H9 (cell line): ENCODE results near the gene STRA6. TPM values are rescaled to one million over a fixed set of nuclear protein-coding genes. Genes with fewer than 3 reads are reported as not detected.

Experiments used
- DNase-seq: peaks from one replicate; pipeline ENCODE4 v3.0.0-alpha.2; 2017
- H2AFZ ChIP-seq: one replicate; pipeline ENCODE4 v1.6.1; 2013; ENCODE audit warnings: mild to moderate bottlenecking, low read length, control low read depth, moderate library complexity
- H2AK5ac ChIP-seq: 2 replicates; pipeline ENCODE4 v1.6.1; 2013; ENCODE audit warnings: low read length, control low read depth, mixed read lengths; ENCODE audit not compliant: insufficient read length
- H2BK120ac ChIP-seq: one replicate; pipeline ENCODE4 v1.6.1; 2013; ENCODE audit warnings: low read depth, mild to moderate bottlenecking, low read length, control low read depth, inconsistent platforms; ENCODE audit not compliant: poor library complexity, severe bottlenecking
- H2BK12ac ChIP-seq: 2 replicates; pipeline ENCODE4 v1.6.1; 2013; ENCODE audit warnings: low read length, control low read depth, mixed read lengths, low read depth; ENCODE audit not compliant: insufficient read length
- H2BK15ac ChIP-seq: 2 replicates; pipeline ENCODE4 v1.6.1; 2013; ENCODE audit warnings: low read depth, low read length, control low read depth
- H2BK20ac ChIP-seq: one replicate; pipeline ENCODE4 v1.6.1; 2013; ENCODE audit warnings: low read depth, mild to moderate bottlenecking, low read length, control low read depth, inconsistent platforms; ENCODE audit not compliant: poor library complexity, severe bottlenecking
- H2BK5ac ChIP-seq: 2 replicates; pipeline ENCODE4 v1.6.1; 2013; ENCODE audit warnings: low read length, control low read depth, mixed read lengths; ENCODE audit not compliant: insufficient read length
- H3K14ac ChIP-seq: 2 replicates; pipeline ENCODE4 v1.6.1; 2013; ENCODE audit warnings: low read length, control low read depth; ENCODE audit not compliant: insufficient read depth
- H3K18ac ChIP-seq: 2 replicates; pipeline ENCODE4 v1.6.1; 2013; ENCODE audit warnings: low read depth, mild to moderate bottlenecking, mixed read lengths, low read length, control low read depth; ENCODE audit not compliant: insufficient read length
- H3K23ac ChIP-seq: 2 replicates; pipeline ENCODE4 v1.6.1; 2013; ENCODE audit warnings: low read length, control low read depth, mixed read lengths, low read depth; ENCODE audit not compliant: insufficient read length
- H3K23me2 ChIP-seq: 2 replicates; pipeline ENCODE4 v1.6.1; 2013; ENCODE audit warnings: low read depth, mild to moderate bottlenecking, mixed read lengths, low read length, control low read depth; ENCODE audit not compliant: insufficient read length, poor library complexity, severe bottlenecking
- H3K27ac ChIP-seq: 2 replicates; pipeline ENCODE4 v1.5.1; 2013; ENCODE audit warnings: low read length, control low read depth, mixed read lengths, low read depth; ENCODE audit not compliant: insufficient read length
- H3K27me3 ChIP-seq: 2 replicates; pipeline ENCODE4 v1.6.1; 2013; ENCODE audit warnings: low read length, control low read depth, inconsistent platforms; ENCODE audit not compliant: insufficient read depth
- H3K4ac ChIP-seq: 2 replicates; pipeline ENCODE4 v1.6.1; 2013; ENCODE audit warnings: low read depth, mild to moderate bottlenecking, control low read depth, inconsistent platforms, low read length, moderate library complexity
- H3K4me1 ChIP-seq: 2 replicates; pipeline ENCODE4 v1.6.1; 2013; ENCODE audit warnings: low read length, control low read depth, inconsistent platforms; ENCODE audit not compliant: insufficient read depth
- H3K4me2 ChIP-seq: 2 replicates; pipeline ENCODE4 v1.6.1; 2013; ENCODE audit warnings: low read length, control low read depth, mixed read lengths; ENCODE audit not compliant: insufficient read length, insufficient read depth
- H3K56ac ChIP-seq: 2 replicates; pipeline ENCODE4 v1.6.1; 2013; ENCODE audit warnings: low read depth, mild to moderate bottlenecking, mixed read lengths, low read length, control low read depth; ENCODE audit not compliant: insufficient read length
- H3K79me1 ChIP-seq: 2 replicates; pipeline ENCODE4 v1.6.1; 2013; ENCODE audit warnings: low read depth, mild to moderate bottlenecking, moderate library complexity, low read length, control low read depth, inconsistent platforms; ENCODE audit not compliant: insufficient read depth, poor library complexity, severe bottlenecking
- H3K79me2 ChIP-seq: 2 replicates; pipeline ENCODE4 v1.6.1; 2013; ENCODE audit warnings: low read length, control low read depth, inconsistent platforms; ENCODE audit not compliant: insufficient read depth
- H3K9ac ChIP-seq: 2 replicates; pipeline ENCODE4 v1.6.1; 2013; ENCODE audit warnings: low read length, control low read depth, mixed read lengths; ENCODE audit not compliant: insufficient read length; ENCODE audit errors: extremely low read depth
- H3K9me3 ChIP-seq: one replicate; pipeline ENCODE4 v1.6.1; 2013; ENCODE audit warnings: low read depth, low read length, inconsistent platforms; ENCODE audit not compliant: control insufficient read depth
- H3T11ph ChIP-seq: one replicate; pipeline ENCODE4 v1.6.1; 2013; ENCODE audit warnings: mild to moderate bottlenecking, low read length, control low read depth, inconsistent platforms
- H4K20me1 ChIP-seq: one replicate; pipeline ENCODE4 v1.6.1; 2013; ENCODE audit not compliant: control insufficient read depth, insufficient read length, insufficient read depth
- H4K5ac ChIP-seq: 2 replicates; pipeline ENCODE4 v1.6.1; 2013; ENCODE audit warnings: low read depth, mild to moderate bottlenecking, mixed read lengths, low read length, control low read depth; ENCODE audit not compliant: insufficient read length
- H4K8ac ChIP-seq: replicated peaks from 2 replicates; pipeline ENCODE4 v1.6.1; 2013; ENCODE audit warnings: low read length, control low read depth, mixed read lengths, low read depth; ENCODE audit not compliant: insufficient read length
- H4K91ac ChIP-seq: 2 replicates; pipeline ENCODE4 v1.6.1; 2013; ENCODE audit warnings: low read depth, mild to moderate bottlenecking, moderate library complexity, mixed read lengths, low read length, control low read depth; ENCODE audit not compliant: insufficient read length
- H3K27ac Mint-ChIP-seq, 3 experiments: 2 replicates in 2 of 3; 3 replicates in 1 of 3; pipeline ENCODE4 v1.8.0; 2020 to 2021; ENCODE audit warnings: mixed read lengths in 3 of 3, mild to moderate bottlenecking in 1 of 3, moderate library complexity in 1 of 3
- H3K27me3 Mint-ChIP-seq: 2 replicates; pipeline ENCODE4 v1.8.0; 2021; ENCODE audit warnings: low read depth, mild to moderate bottlenecking, moderate library complexity, mixed read lengths
- H3K36me3 Mint-ChIP-seq, 3 experiments: 2 replicates in 2 of 3; 3 replicates in 1 of 3; pipeline ENCODE4 v1.8.0; 2020 to 2021; ENCODE audit warnings: low read depth in 3 of 3, mixed read lengths in 3 of 3; ENCODE audit not compliant: insufficient read depth in 1 of 3
- H3K4me1 Mint-ChIP-seq, 2 experiments: 2 replicates each; pipeline ENCODE4 v1.8.0; 2020; ENCODE audit warnings: mixed read lengths in 2 of 2
- H3K4me3 Mint-ChIP-seq, 2 experiments: 2 replicates in 1 of 2; 3 replicates in 1 of 2; pipeline ENCODE4 v1.8.0; 2020 to 2021; ENCODE audit warnings: mild to moderate bottlenecking in 2 of 2, mixed read lengths in 2 of 2, moderate library complexity in 1 of 2
- H3K9me3 Mint-ChIP-seq, 2 experiments: 2 replicates in 1 of 2; 3 replicates in 1 of 2; pipeline ENCODE4 v1.8.0; 2020; ENCODE audit warnings: mild to moderate bottlenecking in 2 of 2, mixed read lengths in 2 of 2, moderate library complexity in 1 of 2
- CTCF ChIP-seq: fragments of 200-600 bp; sonication (generic); conservative IDR thresholded peaks from 3 replicates; pipeline ENCODE4 v1.8.0; 2021; ENCODE audit warnings: antibody characterized with exemption, mild to moderate bottlenecking
- WGBS: extraction: QIAGEN DNeasy Blood & Tissue Kit; methylation state at CpG from one replicate; pipeline ENCODE4 v1.1.7; 2013; ENCODE audit warnings: missing lambda C conversion rate, low lambda C conversion rate, mixed read lengths; ENCODE audit not compliant: insufficient read length; ENCODE audit errors: extremely low coverage; 5-methylcytosine and 5-hydroxymethylcytosine counted together
- total RNA-seq: library from RNA; stranded (reverse); gene quantifications from 2 replicates; pipeline ENCODE4 v1.2.1, GENCODE V29; 2021

The STRA6 gene
- total RNA-seq, 1 experiment from 2014 or later = 12.8 TPM

- Mint-ChIP-seq H3K27ac (no peak overlapping the region), H3K27me3 (peaks cover 27% of the 10 kb centered on the region), H3K4me1 (peaks cover 47 to 57% of the 10 kb centered on the region in 2 experiments), H3K36me3 (peaks cover 0 to 4% (median 2%) of the 10 kb centered on the region in 3 experiments; a peak in 3 of 7 replicates), H3K9me3 (no peaks in the 10 kb centered on the region), H3K4me3 (no peak overlapping the region)
- peaks cover 18% of the 10 kb centered on the region; the same call in 1 of the 2 replicates for H3K4me1 ChIP-seq
- H3K23me2 ChIP-seq = peaks cover 11% of the 10 kb centered on the region
- no peaks in the 10 kb centered on the region for H4K20me1 ChIP-seq
- no peaks in the 10 kb centered on the region for H3K27me3 ChIP-seq
- no peak overlapping the region for H2BK15ac ChIP-seq
- no peaks in the 10 kb centered on the region for H3K79me1 ChIP-seq
- H3K14ac ChIP-seq = no peak overlapping the region
- H2AK5ac ChIP-seq = no peak overlapping the region
- H3K9me3 ChIP-seq = no peaks in the 10 kb centered on the region
- no peak overlapping the region for H2AFZ ChIP-seq
- no peak for DNase-seq
- no peak for TF ChIP-seq CTCF
- no CpG with 5 or more reads among the region's 1 CpG for WGBS
- no peak overlapping the region for H3K56ac ChIP-seq
- H3K79me2 ChIP-seq = no peaks in the 10 kb centered on the region
- H3K23ac ChIP-seq = no peak overlapping the region
- H2BK120ac ChIP-seq = no peak overlapping the region
- no peak overlapping the region for H3T11ph ChIP-seq
- no peak overlapping the region for H3K27ac ChIP-seq
- no peak overlapping the region for H2BK5ac ChIP-seq
- H4K5ac ChIP-seq = no peak overlapping the region
- no peak overlapping the region for H4K8ac ChIP-seq
- no peak overlapping the region for H3K4me2 ChIP-seq
- no peak overlapping the region for H3K4ac ChIP-seq
- no peak overlapping the region for H3K18ac ChIP-seq
- H4K91ac ChIP-seq = no peak overlapping the region
- no peak overlapping the region for H2BK20ac ChIP-seq
- H3K9ac ChIP-seq = no peak overlapping the region
- no peak overlapping the region for H2BK12ac ChIP-seq
Observed at GRCh38 chr15:74200412-74200815, 2.2 kb downstream of the STRA6 start.
